ENCODE results near the gene RNF166. TPM values are rescaled to one million over a fixed set of nuclear protein-coding genes. Genes with fewer than 3 reads are reported as not detected.

The RNF166 gene
- total RNA-seq, 1 experiment from 2014 or later = 46.2 TPM

GRCh38 chr16:88681709-88682451 lies 24.3 kb downstream of the RNF166 start:
- Mint-ChIP-seq H3K36me3 (peaks cover 2% of the 10 kb centered on the region; the same call in 1 of the 2 replicates), H3K27ac (no peak overlapping the region), H3K4me1 (peaks cover 9% of the 10 kb centered on the region), H3K4me3 (no peak overlapping the region), H3K27me3 (ENCODE audit: low read depth) (peaks cover 3% of the 10 kb centered on the region), H3K9me3 (no peaks in the 10 kb centered on the region)
- ChIA-PET CTCF (interaction anchor here (0.7 to 2.5 kb wide), 8 partner anchors 9 to 485 kb away, joined by 3 to 23 read pairs (median 4); no protein-coding TSS in a partner anchor), POLR2A (no interaction called here)
- ATAC-seq = no peak
- DNase-seq (ENCODE audit: low spot score) = no peak
- no peak for TF ChIP-seq ZBTB21 (CRISPR knock-in tag; IDR thresholded peaks at IDR 0.05; ENCODE audit: borderline replicate concordance)
- TF ChIP-seq ZNF532 (CRISPR knock-in tag; IDR thresholded peaks at IDR 0.05; ENCODE audit: borderline replicate concordance) = no peak
- TF ChIP-seq OVOL2 (CRISPR knock-in tag; IDR thresholded peaks at IDR 0.05; ENCODE audit: borderline replicate concordance) = no peak
- TF ChIP-seq SP1 (CRISPR knock-in tag; conservative IDR thresholded peaks at IDR 0.05) = no peak
- TF ChIP-seq ATF3 (CRISPR knock-in tag; conservative IDR thresholded peaks at IDR 0.05) = no peak
- no peak for TF ChIP-seq ATF6 (CRISPR knock-in tag; IDR thresholded peaks at IDR 0.05)
- TF ChIP-seq ZNF219 (CRISPR knock-in tag; IDR thresholded peaks at IDR 0.05; ENCODE audit: borderline replicate concordance) = no peak
- TF ChIP-seq ARID4B (CRISPR knock-in tag; IDR thresholded peaks at IDR 0.05; ENCODE audit: borderline replicate concordance) = no peak
- no peak for TF ChIP-seq MXD4 (CRISPR knock-in tag; IDR thresholded peaks at IDR 0.05; ENCODE audit: borderline replicate concordance)
- TF ChIP-seq STAT6 (CRISPR knock-in tag; conservative IDR thresholded peaks at IDR 0.05; ENCODE audit: low read depth) = no peak
- no peak for TF ChIP-seq JAZF1 (CRISPR knock-in tag; IDR thresholded peaks at IDR 0.05)
- TF ChIP-seq NFE2L1 (CRISPR knock-in tag; IDR thresholded peaks at IDR 0.05) = no peak
- TF ChIP-seq ZNF232 (CRISPR knock-in tag; IDR thresholded peaks at IDR 0.05) = no peak
- no peak for TF ChIP-seq ELF4 (CRISPR knock-in tag; IDR thresholded peaks at IDR 0.05; ENCODE audit: low read depth)
- no peak for TF ChIP-seq ERG (CRISPR knock-in tag; IDR thresholded peaks at IDR 0.05)
- no peak for TF ChIP-seq ZNF138 (CRISPR knock-in tag; conservative IDR thresholded peaks at IDR 0.05)
- no peak for TF ChIP-seq PREB (CRISPR knock-in tag; IDR thresholded peaks at IDR 0.05; ENCODE audit: borderline replicate concordance)

Data from WTC11 (cell line).